Measurements from ENCODE around the gene DNM1L.

DNA sequence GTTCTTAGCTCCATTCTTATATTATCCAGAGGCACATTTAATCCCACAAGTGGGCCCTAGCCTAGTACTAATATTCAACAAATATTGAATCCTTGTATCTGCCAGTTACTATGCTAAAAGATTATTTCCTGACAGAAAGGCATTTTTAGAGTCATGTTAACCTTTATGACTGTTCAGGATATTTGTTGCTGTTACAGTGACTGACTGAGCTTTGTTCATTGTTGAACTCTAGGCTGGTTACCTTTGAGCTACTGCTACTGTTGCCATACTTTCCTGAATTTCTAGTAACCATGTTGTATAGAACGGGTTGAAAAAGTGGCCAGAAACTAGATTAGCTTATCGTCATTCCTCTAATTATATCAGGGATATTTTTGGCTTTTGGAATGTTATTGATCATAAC, 29.8 kb downstream of the DNM1L start:
- TF ChIP-seq, protein P1, sequence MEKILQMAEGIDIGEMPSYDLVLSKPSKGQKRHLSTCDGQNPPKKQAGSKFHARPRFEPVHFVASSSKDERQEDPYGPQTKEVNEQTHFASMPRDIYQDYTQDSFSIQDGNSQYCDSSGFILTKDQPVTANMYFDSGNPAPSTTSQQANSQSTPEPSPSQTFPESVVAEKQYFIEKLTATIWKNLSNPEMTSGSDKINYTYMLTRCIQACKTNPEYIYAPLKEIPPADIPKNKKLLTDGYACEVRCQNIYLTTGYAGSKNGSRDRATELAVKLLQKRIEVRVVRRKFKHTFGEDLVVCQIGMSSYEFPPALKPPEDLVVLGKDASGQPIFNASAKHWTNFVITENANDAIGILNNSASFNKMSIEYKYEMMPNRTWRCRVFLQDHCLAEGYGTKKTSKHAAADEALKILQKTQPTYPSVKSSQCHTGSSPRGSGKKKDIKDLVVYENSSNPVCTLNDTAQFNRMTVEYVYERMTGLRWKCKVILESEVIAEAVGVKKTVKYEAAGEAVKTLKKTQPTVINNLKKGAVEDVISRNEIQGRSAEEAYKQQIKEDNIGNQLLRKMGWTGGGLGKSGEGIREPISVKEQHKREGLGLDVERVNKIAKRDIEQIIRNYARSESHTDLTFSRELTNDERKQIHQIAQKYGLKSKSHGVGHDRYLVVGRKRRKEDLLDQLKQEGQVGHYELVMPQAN (IDR thresholded peaks at IDR 0.05; ENCODE audit: borderline replicate concordance), result no peak
- TF ChIP-seq RAD51 (IDR thresholded peaks at IDR 0.05; ENCODE audit: borderline replicate concordance, low read depth) (no peak), FOXM1 (IDR thresholded peaks at IDR 0.05; ENCODE audit: low read depth) (no peak), FOXM1 (CRISPR knock-in tag; IDR thresholded peaks at IDR 0.05; ENCODE audit: low read depth) (no peak), MTA2 (IDR thresholded peaks at IDR 0.05; ENCODE audit: low read depth) (no peak), GABPA (tag; conservative IDR thresholded peaks at IDR 0.05; ENCODE audit: low read depth) (no peak), SMC3 (conservative IDR thresholded peaks at IDR 0.05; ENCODE audit: insufficient read depth, low read depth, low read length) (no peak), ZZZ3 (IDR thresholded peaks at IDR 0.05) (no peak)
- TF ChIP-seq, protein P2, sequence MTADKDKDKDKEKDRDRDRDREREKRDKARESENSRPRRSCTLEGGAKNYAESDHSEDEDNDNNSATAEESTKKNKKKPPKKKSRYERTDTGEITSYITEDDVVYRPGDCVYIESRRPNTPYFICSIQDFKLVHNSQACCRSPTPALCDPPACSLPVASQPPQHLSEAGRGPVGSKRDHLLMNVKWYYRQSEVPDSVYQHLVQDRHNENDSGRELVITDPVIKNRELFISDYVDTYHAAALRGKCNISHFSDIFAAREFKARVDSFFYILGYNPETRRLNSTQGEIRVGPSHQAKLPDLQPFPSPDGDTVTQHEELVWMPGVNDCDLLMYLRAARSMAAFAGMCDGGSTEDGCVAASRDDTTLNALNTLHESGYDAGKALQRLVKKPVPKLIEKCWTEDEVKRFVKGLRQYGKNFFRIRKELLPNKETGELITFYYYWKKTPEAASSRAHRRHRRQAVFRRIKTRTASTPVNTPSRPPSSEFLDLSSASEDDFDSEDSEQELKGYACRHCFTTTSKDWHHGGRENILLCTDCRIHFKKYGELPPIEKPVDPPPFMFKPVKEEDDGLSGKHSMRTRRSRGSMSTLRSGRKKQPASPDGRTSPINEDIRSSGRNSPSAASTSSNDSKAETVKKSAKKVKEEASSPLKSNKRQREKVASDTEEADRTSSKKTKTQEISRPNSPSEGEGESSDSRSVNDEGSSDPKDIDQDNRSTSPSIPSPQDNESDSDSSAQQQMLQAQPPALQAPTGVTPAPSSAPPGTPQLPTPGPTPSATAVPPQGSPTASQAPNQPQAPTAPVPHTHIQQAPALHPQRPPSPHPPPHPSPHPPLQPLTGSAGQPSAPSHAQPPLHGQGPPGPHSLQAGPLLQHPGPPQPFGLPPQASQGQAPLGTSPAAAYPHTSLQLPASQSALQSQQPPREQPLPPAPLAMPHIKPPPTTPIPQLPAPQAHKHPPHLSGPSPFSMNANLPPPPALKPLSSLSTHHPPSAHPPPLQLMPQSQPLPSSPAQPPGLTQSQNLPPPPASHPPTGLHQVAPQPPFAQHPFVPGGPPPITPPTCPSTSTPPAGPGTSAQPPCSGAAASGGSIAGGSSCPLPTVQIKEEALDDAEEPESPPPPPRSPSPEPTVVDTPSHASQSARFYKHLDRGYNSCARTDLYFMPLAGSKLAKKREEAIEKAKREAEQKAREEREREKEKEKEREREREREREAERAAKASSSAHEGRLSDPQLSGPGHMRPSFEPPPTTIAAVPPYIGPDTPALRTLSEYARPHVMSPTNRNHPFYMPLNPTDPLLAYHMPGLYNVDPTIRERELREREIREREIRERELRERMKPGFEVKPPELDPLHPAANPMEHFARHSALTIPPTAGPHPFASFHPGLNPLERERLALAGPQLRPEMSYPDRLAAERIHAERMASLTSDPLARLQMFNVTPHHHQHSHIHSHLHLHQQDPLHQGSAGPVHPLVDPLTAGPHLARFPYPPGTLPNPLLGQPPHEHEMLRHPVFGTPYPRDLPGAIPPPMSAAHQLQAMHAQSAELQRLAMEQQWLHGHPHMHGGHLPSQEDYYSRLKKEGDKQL (CRISPR knock-in tag; IDR thresholded peaks at IDR 0.05; ENCODE audit: borderline replicate concordance), result no peak
